NCI-H460 (cell line): ENCODE data around the gene RTN4. TPM values are rescaled to one million over a fixed set of nuclear protein-coding genes. Genes with fewer than 3 reads are reported as not detected.
"Not testable (repeated sequence)": the region's sequence is repeated elsewhere in the genome, so short reads cannot be mapped to it uniquely, and the experiment has no call there.

Source experiments
- DNase-seq: peaks from one replicate; pipeline ENCODE4 v3.0.0-alpha.2; 2016; ENCODE audit warnings: low read depth; ENCODE audit errors: extremely low read depth
- total RNA-seq: library from RNA; depleted of rRNA; stranded (reverse); fragments of >200 nt; shearing (Covaris generic); gene quantifications from 2 replicates; pipeline ENCODE4 v1.2.3, GENCODE V29; 2014

Gene RTN4
- total RNA-seq, 1 experiment from 2014 or later: 305 TPM

GRCh38 chr2:55076019-55076418 is 25.8 kb upstream of the RTN4 start:
- not testable (repeated sequence) for DNase-seq

DNA sequence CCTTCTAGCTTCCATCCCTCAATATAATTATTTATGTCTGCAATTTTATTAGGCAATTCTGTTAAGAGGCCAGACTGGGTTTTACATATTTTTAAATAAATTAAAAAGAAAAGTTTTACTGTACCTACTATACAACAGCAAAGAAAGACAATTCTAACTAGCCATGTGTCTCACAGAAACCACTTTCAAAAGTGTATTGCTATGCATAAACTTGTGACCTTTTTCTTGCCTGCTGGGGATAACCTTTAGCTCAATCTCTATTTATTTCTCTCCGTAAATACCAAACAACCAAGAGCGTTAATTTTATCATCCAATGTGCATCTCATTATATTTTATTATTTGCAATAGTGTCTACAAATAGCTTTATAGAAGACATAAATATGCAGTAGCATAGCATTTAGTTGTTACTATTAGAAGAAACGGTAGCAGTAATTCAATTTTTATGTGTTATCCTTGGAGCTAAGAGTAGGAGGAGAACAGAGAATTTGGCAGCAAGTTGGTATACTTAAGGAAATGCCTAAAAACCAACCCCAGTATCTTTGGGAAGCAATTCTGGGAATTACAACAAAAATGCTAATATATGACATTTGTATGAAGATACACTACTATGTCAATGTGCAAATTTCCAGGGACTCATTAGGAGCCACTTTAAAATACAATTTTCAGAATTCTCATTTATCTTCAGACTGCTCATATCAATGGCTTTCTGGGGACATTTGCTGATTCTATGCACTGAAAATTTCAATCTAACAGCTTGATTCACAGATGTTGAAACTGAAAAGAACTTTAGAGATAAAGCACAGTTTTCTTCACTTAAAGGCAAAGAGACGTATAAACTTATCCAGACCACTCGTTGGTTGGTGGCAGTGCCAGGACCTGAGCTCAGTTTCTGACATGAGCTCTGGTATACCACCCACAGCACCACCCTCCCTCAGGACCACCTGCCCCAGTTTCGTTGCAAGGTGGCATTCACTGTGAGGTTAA is 23.0 kb upstream of the RTN4 start:
- DNase-seq: no peak

GRCh38 chr2:55063713-55064323 is 13.6 kb upstream of the RTN4 start:
- no peak for DNase-seq

- DNase-seq: no peak
Observed at GRCh38 chr2:55063226-55063625, 13.0 kb upstream of the RTN4 start.

DNA sequence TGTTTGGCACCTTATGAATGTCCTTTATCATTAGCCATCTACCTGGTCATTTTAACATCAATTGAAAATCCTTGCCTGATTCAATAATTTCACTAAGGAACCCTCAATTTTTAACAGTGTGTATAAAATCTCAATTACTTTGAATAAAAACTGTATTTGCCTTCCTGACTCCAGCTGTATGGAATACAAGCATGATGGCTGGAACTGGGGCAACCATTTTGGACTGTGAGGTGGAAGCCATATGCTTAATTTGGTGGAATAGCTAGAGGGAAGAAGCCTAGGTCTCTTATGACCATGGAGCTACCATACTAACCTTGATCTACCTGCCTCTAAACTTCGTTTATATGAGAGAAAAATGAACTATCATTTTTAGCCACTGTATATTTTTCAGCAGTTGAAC is 12.5 kb upstream of the RTN4 start:
- no peak for DNase-seq

- DNase-seq: no peak
Observed at GRCh38 chr2:55061523-55062344, 11.5 kb upstream of the RTN4 start.

- DNase-seq: no peak
Observed at GRCh38 chr2:55059793-55060192, 9.5 kb upstream of the RTN4 start.

DNA sequence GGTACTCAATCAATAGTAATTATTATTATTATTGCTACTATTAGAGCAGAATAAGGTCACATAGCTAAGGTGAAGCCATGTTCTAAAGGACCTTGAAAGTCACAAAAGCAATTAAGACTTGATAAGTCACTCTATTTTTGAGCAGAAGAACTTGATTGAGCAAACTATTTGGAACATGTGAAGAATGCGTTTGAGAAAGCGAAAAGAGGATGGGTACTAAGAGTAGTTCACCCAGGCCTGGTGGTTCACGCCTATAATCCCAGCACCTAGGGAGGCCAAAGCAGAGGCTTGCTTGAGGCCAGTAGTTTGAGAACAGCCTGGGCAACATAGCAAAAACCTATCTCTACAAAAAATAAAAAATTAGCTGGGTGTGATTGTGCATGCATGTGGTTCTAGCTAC is 7.2 kb upstream of the RTN4 start:
- DNase-seq: no peak

GRCh38 chr2:55056024-55056521 is 5.8 kb upstream of the RTN4 start:
- DNase-seq: peak; percentile 81

- no peak for DNase-seq
Observed at GRCh38 chr2:55054106-55054875, 4.0 kb upstream of the RTN4 start.

GRCh38 chr2:55053225-55053624 is 3.0 kb upstream of the RTN4 start:
- DNase-seq: not testable (repeated sequence)

DNA sequence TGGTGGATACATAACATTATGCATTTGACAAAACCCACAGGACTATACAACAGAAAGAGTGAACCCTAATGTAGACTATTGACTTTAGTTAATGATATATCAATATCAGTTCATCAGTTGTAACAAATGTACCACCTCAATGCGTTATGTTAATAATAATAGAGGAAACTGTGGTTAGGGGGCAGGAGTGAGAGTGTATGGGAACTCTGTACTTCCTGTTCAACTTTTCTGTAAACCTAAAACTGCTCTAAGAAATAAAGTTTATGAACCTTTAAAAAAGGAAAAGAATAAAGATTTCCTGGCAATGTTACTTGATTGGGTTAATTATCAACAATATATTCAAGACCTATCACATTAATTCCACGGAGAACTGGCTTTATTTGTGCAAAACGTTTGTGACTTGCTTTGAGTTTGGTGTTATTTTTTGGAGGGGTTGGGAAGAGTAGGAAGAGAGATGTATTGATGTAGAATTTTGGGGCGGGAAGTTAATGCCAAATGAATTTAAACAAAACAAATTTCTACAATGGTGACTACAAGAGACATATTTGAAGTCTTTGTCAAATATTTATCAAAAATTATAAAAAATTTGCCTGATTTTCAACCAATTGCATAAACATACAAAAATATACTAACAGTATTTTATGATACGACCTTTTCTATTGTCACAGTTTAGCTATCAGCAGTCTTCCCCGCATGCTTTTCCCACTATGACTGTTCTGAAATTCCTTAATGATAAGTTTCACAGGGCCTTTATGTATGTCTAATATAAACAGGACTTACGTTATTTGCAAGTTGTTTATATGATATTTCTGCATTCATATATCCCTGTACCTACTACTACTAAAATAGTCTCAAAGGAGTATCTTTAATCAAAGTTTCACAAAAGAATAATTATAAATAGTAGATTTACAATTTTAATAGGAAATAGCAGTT is 2.1 kb upstream of the RTN4 start:
- no peak for DNase-seq

- peak; percentile 94 for DNase-seq
Observed at GRCh38 chr2:55051026-55051866, 995 bp upstream of the RTN4 start.

DNA sequence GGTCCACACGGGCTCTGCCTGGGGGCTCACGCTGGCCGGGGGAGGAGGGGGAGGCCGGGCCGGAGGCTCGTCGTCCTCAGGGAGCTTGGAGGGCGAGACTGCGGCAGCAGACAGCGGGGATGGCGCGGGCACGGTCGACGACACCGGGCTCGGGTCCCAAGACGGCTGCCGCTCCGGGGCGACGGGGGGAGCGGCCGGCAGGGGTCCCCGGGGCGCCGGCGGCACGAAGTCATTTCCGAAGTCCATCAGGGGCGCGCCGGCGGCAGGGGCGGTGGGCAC is 491 bp downstream of the RTN4 start:
- DNase-seq: no peak

DNA sequence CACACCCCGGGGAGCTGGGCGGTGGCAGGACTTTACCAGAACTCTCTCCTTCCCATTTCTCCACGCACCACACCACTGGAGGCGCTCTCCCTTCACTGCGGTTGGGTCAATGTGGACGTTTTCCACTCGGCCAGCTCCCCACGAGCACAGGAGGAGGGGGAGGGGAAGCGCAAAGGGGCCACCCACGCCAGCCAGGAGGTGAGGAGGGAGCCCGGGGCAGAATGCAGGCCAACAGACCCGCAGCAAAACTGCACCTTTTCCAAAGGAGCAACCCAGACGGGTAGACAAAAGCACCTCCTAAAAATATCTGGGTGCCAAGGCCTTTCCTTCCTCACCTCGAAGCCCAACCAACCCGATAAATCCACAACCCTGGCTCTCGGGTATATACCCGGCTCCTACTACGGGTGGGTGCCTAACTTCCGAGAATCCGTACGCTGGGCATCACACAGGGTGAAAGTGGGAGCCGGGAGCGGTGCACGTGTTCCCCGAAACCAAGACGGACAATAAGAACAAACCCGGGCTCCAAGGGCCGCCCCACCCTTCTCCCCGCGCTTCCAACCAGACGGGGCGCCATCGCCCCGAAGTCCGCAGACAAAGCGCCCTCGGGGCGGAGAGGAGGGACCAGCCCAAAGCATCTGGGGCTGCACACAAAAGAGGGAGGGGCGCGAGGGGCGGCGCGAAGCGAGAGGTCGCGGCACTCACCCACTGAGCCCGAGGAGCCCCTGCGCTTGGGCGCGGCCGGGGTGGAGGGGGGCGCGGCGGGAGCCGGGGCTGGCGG is 1.0 kb downstream of the RTN4 start:
- DNase-seq: peak; percentile 78

DNA sequence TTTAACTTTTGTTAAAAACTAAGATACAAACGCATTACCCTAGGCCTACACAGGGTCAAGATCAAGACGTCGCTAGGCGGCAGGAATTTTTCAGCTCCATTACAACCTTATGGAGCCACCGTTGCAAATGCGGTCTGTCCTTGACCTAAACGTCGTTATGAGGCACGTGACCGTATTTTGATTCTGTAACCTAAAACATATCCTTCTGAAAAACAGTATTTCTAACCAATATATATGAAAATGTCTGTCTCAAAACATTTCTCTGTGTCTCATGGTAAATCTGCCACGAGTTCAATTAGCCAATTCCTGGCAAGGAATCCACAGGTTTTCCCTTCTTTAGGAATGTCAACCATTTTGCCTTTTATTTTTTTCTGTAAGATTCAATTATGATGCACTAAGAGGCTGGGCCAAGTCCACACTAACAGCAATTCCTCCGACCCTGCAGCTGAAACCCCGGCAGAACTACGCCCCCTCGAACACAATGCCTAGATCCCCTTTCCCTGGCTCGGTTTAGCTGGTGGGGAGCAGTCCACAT is 1.7 kb downstream of the RTN4 start:
- peak; percentile 40 for DNase-seq

DNA sequence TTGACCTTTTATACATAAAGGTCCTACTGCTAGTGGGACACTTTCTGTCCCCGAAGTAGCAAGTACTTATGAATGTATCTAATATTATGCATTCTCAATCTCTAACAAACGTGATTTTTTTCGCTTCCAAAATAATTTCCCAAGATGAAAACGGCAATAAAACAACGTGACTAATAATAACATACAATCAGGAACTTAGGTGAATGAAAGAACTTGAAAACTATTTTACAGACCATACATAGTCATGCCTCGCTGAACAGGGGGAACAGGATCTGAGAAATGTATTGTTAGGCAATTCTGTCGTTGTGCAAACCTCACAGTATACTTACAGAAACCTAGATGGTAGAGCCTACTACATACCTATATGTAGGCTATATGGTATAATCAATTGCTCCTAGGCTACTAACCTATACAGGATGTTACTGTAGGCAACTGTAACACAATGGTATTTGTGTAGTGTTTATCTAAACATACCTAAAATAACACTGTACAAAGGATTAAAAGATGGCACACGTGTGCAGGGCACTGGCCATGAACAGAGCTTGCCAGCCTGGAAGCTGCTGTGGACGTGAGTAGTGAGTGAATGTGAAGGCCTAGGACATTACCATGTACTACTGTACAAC is 2.5 kb downstream of the RTN4 start:
- no peak for DNase-seq
